ENCODE measurements around the gene PDZRN4. TPM values are rescaled to one million over a fixed set of nuclear protein-coding genes. Genes with fewer than 3 reads are reported as not detected.

Gene PDZRN4
- total RNA-seq, 4 donors from 2014 or later: 0.42 to 4.4 (median 2.4) TPM

DNA sequence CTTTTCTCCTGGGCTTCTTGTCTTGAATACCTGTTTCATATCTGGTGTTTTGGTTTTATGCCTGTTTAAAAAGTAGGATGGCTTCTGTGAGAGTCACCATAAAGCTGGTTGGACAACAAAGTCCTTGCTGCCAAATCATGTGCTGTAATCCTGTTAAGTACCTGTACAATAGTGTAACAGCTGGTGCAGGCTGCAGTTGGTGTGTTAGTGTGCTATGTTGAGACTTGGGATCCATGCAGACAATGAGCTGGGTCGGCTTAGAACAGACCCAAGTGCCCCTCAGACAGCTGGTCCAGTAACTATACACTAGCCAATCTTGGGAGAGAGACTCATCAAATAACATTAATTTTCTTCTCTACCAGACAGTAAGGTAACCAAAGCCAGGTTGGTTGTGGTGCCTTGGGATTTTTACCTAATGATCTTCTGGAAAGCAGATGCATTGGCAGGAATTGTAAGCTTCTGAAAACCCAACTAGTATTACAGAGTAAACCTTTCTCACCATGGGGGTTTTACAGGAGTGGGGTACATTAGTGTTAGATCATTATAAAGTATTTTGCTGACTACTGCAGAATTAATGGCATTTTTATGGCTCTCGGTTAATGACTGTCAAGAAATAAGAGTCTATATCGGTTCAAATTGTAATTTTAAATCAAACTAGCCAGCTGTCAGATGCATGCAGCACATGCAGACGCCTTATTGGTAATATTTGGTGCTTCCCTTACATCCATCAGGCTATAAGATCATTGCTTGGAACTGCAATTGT lies 231.2 kb downstream of the PDZRN4 start:
- H3K4me3 ChIP-seq: no peak overlapping the region
- no peak for DNase-seq (ENCODE audit: low spot score in 2 of 2)
- no peaks in the 10 kb centered on the region for H3K9me3 ChIP-seq
- H3K36me3 ChIP-seq: no peaks in the 10 kb centered on the region
- TF ChIP-seq EP300 (IDR thresholded peaks at IDR 0.05) (no peak), POLR2A (IDR thresholded peaks at IDR 0.05) (no peak), POLR2AphosphoS5 (IDR thresholded peaks at IDR 0.05) (no peak)
- TF ChIP-seq, protein P1, sequence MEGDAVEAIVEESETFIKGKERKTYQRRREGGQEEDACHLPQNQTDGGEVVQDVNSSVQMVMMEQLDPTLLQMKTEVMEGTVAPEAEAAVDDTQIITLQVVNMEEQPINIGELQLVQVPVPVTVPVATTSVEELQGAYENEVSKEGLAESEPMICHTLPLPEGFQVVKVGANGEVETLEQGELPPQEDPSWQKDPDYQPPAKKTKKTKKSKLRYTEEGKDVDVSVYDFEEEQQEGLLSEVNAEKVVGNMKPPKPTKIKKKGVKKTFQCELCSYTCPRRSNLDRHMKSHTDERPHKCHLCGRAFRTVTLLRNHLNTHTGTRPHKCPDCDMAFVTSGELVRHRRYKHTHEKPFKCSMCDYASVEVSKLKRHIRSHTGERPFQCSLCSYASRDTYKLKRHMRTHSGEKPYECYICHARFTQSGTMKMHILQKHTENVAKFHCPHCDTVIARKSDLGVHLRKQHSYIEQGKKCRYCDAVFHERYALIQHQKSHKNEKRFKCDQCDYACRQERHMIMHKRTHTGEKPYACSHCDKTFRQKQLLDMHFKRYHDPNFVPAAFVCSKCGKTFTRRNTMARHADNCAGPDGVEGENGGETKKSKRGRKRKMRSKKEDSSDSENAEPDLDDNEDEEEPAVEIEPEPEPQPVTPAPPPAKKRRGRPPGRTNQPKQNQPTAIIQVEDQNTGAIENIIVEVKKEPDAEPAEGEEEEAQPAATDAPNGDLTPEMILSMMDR (IDR thresholded peaks at IDR 0.05): no peak
- WGBS: 84% methylated on average over 4 of the region's 4 CpGs
- H3K27ac ChIP-seq: no peak overlapping the region
- no peaks in the 10 kb centered on the region for H3K27me3 ChIP-seq
- H3K4me1 ChIP-seq: no peaks in the 10 kb centered on the region

DNA sequence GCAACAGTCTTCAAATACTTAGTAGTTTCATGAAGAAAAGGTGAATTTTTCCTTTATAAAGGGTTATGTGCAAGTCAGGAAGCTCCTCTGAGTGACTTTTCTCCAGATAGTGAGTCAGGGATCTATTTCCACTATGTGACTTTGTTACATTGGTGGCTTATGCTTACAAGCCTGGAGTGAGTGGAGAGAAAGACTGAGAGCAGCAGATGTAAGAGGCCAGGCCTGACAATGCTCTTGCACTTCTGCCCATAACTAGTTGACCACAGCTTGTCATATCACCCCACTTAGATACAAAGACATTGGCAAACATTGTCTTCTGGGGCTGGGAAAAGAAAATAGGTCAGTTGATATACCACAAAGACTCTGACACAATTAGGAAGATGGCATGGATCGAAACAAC lies 236.5 kb downstream of the PDZRN4 start:
- H3K9me3 ChIP-seq: no peaks in the 10 kb centered on the region
- H3K27ac ChIP-seq: no peak overlapping the region
- H3K36me3 ChIP-seq: no peaks in the 10 kb centered on the region
- no peaks in the 10 kb centered on the region for H3K27me3 ChIP-seq
- no peak for DNase-seq (ENCODE audit: low spot score in 2 of 2)
- no peak overlapping the region for H3K4me3 ChIP-seq
- H3K4me1 ChIP-seq: no peaks in the 10 kb centered on the region
- WGBS: 93% methylated on average over 1 of the region's 1 CpG
- TF ChIP-seq POLR2A (IDR thresholded peaks at IDR 0.05) (no peak), EP300 (IDR thresholded peaks at IDR 0.05) (no peak), POLR2AphosphoS5 (IDR thresholded peaks at IDR 0.05) (no peak)
- TF ChIP-seq, protein P1 (IDR thresholded peaks at IDR 0.05): no peak

DNA sequence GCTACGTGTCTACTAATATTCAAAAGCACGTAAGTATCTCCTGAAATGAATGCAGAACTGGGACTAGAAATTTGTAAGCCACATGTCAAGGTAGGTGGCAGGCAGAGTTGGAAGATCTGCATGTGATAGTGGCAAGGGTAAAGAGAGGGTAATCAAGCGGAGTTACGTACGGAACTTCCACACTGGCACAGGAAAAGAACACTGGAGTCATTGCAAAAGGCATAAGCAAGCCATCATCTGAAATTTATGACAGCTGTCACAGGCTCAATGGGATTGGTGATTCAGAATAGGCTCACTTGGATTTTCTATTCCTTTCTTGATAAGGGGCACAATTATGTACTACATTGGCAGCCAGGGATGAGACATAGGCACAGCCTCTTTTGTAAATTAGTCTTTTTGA lies 245.3 kb downstream of the PDZRN4 start:
- DNase-seq (ENCODE audit: low spot score in 2 of 2): no peak
- H3K27ac ChIP-seq: no peak overlapping the region
- no peaks in the 10 kb centered on the region for H3K4me1 ChIP-seq
- no peak for TF ChIP-seq EP300 (IDR thresholded peaks at IDR 0.05)
- TF ChIP-seq POLR2A (IDR thresholded peaks at IDR 0.05): no peak
- TF ChIP-seq, protein P1 (IDR thresholded peaks at IDR 0.05): no peak
- TF ChIP-seq POLR2AphosphoS5 (IDR thresholded peaks at IDR 0.05): no peak
- no peak overlapping the region for H3K4me3 ChIP-seq
- 94% methylated on average over 5 of the region's 5 CpGs for WGBS
- H3K36me3 ChIP-seq: no peaks in the 10 kb centered on the region
- no peaks in the 10 kb centered on the region for H3K9me3 ChIP-seq
- H3K27me3 ChIP-seq: no peaks in the 10 kb centered on the region

DNA sequence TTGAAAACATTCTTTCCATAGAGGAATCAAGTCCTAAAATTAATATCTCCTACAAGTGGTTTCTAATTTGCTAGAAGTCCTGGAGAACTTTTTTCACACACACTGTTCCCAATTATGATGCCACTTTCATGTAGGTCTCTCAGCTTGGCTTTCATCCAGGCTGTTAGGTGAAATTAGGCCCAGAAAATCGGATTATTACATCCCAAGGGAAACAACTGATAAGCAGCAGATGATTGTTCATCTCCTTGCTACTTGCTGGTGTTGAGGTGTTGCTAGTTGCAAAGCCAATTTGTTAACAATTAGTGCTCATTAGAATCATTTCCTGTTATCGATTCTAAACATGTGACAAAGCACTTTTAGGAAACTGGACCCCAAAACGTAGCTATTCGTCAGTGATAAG lies 248.0 kb downstream of the PDZRN4 start:
- TF ChIP-seq POLR2A (IDR thresholded peaks at IDR 0.05) (no peak), POLR2AphosphoS5 (IDR thresholded peaks at IDR 0.05) (no peak), EP300 (IDR thresholded peaks at IDR 0.05) (no peak)
- TF ChIP-seq, protein P1 (IDR thresholded peaks at IDR 0.05): no peak
- 58% methylated on average over 4 of the region's 4 CpGs for WGBS

DNA sequence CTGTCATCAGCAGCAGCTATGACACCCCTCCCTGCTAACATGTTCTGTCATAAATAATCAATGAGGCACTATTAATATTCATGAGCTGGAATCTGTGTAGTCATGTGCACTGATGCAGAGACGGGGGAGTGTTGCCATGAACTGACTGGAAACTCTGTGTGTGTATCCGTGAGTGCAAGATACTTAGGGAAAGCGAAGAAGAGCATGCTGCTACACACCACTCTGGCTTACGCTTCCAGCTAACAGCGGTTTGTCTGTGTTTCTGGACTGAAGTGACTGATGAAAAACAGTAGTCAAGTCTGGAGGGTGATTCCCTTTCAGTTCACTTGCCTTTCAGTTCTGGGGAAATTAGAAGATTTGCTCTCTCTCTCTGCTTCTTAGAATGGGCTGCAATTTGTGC lies 249.4 kb downstream of the PDZRN4 start:
- H3K4me1 ChIP-seq: no peaks in the 10 kb centered on the region
- DNase-seq (ENCODE audit: low spot score in 2 of 2): no peak
- H3K9me3 ChIP-seq: no peaks in the 10 kb centered on the region
- no peak for TF ChIP-seq POLR2A (IDR thresholded peaks at IDR 0.05)
- TF ChIP-seq, protein P1 (IDR thresholded peaks at IDR 0.05): no peak
- TF ChIP-seq EP300 (IDR thresholded peaks at IDR 0.05): no peak
- TF ChIP-seq POLR2AphosphoS5 (IDR thresholded peaks at IDR 0.05): no peak
- H3K36me3 ChIP-seq: no peaks in the 10 kb centered on the region
- H3K4me3 ChIP-seq: no peak overlapping the region
- WGBS: 46% methylated on average over 5 of the region's 5 CpGs
- H3K27ac ChIP-seq: no peak overlapping the region
- H3K27me3 ChIP-seq: no peaks in the 10 kb centered on the region

More for the DNA sequence above, 248.0 kb downstream of the PDZRN4 start:
- Histone ChIP-seq H3K27ac (no peak overlapping the region), H3K4me3 (no peak overlapping the region), H3K27me3 (no peaks in the 10 kb centered on the region), H3K4me1 (no peaks in the 10 kb centered on the region), H3K36me3 (no peaks in the 10 kb centered on the region), H3K9me3 (no peaks in the 10 kb centered on the region)
- no peak for DNase-seq (ENCODE audit: low spot score in 2 of 2)

All from suprapubic skin (tissue), 4 donors.